Activated CD4-positive, alpha-beta T cell treated with anti-CD3 and anti-CD28 coated beads, Interleukin-2, amount 50 U/mL, for 48 hours (primary cell): ENCODE results near the gene MYL4.
"Not testable (repeated sequence)": the region's sequence is repeated elsewhere in the genome, so short reads cannot be mapped to it uniquely, and the experiment has no call there.

ENCODE experiments used
- DNase-seq, 2 experiments: peaks; one replicate each; pipeline ENCODE4 v3.0.0-alpha.2; 2020

The MYL4 gene

GRCh38 chr17:47193931-47194511 is 15.1 kb upstream of the MYL4 start:
- DNase-seq = no peak

GRCh38 chr17:47197821-47198220 is 11.3 kb upstream of the MYL4 start:
- DNase-seq = no peak

DNA sequence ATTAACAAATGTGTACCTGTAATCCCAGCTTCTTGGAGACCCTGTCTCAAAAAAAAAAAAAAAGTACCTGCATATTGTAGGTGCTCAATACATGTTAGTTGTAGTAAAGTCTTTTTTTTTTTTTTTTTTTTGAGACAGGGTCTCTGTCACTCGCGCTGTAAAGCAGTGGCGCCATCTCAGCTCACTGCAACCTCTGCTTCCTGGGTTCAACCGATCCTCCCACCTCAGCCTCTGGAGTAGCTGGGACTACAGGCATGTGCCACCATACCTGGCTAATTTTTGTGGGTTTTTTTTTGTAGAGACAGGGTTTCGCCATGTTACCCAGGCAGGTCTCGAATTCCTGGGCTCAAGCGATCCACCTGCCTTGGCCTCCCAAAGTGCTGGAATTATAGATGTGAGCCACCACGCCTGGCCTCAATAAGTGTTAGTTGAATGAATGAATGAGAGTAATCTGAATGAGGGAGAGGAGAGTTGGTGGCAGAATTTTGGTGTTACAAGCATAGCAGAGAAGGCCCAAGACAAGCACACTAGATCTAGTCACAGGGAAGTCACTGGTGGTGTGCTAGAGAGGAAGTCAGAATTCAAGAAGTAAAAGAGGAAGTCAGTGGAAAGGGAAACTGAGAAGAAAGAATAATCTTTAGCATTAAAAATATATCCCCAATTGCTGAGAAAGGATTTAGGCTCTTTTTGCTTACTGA is 9.4 kb upstream of the MYL4 start:
- DNase-seq = no peak

- no peak for DNase-seq
Measured at GRCh38 chr17:47200325-47200664, 8.9 kb upstream of the MYL4 start.

DNA sequence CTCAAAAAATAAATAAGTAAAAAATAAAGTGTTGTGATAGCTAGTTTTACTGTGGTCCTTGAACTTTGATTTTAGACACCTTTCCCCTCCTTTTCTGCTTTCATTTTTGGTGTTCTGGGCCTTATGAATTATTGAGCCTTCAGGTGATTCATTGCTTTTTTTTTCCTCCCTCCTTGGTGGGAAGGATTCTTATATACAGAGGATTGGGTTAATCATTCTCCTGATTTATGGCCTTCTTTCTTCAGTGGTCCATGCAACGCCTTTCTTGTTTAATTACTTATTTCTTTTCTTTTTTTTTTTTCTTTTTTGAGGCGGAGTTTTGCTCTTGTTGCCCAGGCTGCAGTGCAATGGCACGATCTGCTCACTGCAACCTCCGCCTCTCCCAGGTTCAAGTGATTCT is 8.0 kb upstream of the MYL4 start:
- no peak for DNase-seq

DNA sequence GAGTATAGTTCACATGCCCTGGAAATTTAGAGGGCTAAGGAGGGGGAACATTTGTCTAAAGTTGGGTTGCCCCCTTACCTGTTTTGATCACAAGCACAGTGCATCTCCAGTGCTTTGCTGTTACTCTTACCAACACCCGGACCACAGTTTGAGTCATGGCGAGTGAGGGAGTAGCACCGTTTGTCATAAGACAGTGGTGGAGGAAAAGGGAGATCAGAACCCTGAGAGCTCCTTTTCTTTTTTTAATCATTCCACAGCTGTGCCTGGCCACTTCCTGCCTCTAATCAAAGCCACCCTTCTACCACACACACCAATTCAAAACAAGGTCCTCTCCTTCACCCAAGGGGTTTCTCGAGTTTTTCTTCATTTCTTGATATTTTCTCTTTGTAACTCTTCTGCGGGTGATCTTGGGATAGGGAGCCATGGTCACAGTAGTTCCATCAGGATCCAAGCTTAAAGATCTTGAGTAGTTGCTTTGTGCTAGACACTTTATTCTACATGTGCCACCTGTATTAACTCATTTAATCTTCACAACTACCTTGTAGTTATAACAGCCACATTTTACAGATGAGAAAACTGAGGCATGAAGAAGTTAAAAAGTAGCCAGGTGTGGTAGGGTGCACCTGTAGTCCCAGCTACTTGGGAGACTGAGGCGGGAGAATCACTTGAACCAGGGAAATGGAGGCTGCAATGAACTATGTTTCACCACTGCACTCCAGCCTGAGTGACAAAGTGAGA is 5.0 kb upstream of the MYL4 start:
- peak; percentile 56 to 70 for DNase-seq

DNA sequence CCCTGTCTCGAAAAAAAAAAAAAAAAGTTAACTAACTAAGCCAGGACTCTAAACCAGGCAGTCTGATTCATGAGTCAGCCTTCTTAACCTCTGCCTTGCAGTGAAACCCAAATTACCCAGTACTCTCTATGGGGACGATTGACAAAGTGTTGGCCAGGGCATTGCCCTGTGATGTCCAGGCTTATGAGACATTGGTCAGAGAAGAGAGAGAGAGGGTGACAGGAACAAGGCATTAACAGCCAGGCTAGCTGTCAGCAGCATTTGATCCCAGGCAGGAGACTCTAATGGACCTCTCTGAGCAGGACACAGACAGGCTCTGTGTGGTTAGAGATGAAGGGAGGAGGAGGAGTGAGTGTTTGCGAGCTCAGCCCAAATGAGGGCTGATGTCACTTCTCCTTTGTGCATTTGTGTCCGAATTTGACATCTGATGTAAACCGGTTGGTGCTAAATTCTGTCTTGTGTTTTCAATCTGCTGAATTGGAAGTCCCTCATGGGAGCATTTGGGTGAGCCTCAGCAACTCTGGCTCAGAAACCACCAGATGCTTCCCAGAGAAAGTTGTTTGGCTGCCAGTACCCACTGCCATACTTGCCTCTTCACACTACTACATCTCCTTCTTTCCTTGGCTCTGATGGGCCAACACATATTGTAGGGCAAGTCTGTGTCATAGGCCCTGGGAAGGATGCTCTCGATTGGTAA is 4.3 kb upstream of the MYL4 start:
- DNase-seq = peak; percentile 28 to 34

GRCh38 chr17:47205419-47205963 is 3.7 kb upstream of the MYL4 start:
- DNase-seq = peak; percentile 54 to 70

- no peak for DNase-seq
Measured at GRCh38 chr17:47207143-47208067, 1.7 kb upstream of the MYL4 start.

DNA sequence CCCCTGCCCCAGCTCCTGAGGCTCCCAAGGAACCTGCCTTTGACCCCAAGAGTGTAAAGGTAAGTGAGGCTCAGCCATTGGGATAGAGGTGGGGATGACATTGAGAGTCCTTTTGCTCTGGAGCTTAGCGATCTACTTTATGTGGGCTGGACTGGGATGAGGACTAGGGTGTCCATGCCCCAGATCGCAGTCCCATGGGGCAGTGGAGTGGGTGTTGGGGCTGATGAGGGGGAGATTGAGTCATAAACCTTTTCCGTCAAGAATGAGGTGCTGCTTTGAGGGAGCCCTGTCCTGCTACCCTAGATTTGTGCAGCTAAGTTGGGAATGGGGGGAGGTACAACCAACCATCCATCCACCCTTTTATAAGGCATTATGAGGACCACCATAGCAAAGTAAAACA is 351 bp downstream of the MYL4 start:
- DNase-seq = no peak

DNA sequence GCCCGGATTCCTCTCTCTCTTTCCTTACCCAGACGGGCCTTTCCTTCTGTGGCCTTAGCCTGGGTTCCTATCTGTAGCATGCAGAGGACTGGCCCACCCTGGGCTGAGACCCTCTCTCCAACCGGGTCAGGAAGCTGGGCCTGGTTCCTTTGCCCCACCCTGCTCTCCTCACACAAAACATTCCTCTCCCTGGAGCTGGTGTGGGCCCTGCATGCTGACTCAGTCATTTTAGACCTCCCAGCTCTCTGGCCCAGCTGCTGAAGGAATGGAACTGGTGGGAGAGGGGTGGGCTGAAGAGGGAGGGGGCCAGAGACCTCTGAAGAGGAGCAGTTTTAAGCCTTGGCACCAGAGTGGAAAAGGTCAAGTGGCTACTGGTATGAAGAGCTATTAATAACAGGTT is 957 bp downstream of the MYL4 start:
- no peak for DNase-seq

- no peak for DNase-seq
Measured at GRCh38 chr17:47210779-47211178, 1.6 kb downstream of the MYL4 start.

DNA sequence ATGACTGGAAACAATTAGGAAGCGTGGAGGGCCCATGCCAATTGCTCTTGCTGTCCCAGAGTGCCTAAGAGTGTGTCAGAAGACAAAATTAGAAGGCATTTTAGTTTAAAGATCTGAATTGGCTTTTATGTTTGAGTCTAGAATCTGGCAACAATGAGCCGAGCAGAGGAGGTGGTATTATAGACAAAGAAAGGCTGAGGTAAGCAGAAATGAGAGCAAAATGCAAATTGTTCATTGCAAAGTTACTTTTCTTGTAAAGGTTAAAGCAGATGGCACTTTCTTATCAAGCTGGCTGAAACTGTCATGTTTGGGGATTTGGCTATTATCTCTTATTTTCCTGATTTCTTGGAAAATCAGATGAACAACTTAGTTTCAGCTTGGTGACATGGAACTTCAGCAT is 3.3 kb downstream of the MYL4 start:
- DNase-seq = no peak

GRCh38 chr17:47213540-47213939 is 4.4 kb downstream of the MYL4 start:
- DNase-seq = no peak

GRCh38 chr17:47214931-47215330 is 5.8 kb downstream of the MYL4 start:
- no peak for DNase-seq

DNA sequence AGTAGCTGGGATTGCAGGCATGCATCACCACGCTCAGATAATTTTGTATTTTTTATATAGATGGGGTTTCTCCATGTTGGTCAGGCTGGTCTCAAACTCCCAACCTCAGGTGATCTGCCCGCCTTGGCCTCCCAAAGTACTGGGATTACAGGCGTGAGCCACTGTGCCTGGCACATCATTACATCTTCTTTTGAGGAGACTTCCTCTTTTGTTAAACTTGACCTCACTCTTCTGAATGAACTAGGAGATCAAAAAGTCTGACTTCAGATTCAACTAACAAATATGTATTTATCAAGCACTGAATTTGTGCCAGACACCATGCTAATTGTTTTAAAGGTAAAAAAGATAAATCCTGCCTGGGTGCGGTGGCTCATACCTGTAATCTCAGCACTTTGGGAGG is 7.7 kb downstream of the MYL4 start:
- not testable (repeated sequence) for DNase-seq

- not testable (repeated sequence) for DNase-seq
Measured at GRCh38 chr17:47217279-47217678, 8.1 kb downstream of the MYL4 start.

DNA sequence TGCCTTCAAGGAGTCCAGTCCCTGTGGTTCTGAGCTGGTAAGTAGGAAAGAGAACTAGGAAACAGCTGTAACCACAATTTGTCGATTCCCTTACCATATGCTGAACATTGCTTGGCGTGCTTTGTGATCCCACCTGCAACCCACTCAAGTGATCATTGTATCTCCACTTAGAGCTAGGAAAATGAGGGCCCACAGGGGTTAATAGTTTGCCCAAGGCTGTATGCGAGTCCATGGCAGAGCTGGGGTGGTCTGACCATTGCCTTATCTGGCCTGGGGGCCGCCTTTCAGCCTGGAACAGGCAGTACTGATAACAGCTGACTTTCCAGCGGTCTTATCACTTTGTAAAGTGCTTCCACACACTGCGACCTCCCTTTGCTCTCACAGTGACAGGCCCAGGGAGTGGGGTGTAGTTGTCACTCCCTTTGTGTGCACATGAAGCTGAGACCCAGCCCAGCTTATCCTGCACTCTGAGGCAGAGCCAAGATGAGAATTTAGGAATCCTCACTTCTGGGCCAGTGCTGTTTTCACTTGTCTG is 9.8 kb downstream of the MYL4 start:
- no peak for DNase-seq

GRCh38 chr17:47219621-47220475 is 10.7 kb downstream of the MYL4 start:
- no peak for DNase-seq

GRCh38 chr17:47220531-47220999 is 11.4 kb downstream of the MYL4 start:
- DNase-seq = no peak

DNA sequence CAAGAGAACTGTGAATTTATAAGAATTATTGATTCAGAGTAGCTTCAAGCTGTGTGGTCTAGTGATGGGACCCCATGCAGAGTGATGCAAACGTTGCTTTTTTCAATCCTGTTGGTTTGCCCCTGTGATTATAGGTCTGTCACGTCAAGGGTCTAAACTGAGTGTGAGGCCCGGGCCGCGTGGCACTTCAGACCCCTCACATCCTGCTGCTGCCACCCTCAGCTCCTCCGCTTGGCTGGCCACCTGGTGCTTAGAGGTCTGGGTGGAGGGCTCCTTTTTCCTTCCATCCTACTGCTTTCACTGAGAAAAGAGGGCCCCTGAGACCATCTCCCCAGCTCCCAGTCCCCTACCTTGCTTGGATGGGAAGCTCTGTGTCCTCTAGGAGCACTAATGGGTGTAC is 12.0 kb downstream of the MYL4 start:
- DNase-seq = no peak
